ENCODE data around the gene CPNE1.

Gene CPNE1

DNA sequence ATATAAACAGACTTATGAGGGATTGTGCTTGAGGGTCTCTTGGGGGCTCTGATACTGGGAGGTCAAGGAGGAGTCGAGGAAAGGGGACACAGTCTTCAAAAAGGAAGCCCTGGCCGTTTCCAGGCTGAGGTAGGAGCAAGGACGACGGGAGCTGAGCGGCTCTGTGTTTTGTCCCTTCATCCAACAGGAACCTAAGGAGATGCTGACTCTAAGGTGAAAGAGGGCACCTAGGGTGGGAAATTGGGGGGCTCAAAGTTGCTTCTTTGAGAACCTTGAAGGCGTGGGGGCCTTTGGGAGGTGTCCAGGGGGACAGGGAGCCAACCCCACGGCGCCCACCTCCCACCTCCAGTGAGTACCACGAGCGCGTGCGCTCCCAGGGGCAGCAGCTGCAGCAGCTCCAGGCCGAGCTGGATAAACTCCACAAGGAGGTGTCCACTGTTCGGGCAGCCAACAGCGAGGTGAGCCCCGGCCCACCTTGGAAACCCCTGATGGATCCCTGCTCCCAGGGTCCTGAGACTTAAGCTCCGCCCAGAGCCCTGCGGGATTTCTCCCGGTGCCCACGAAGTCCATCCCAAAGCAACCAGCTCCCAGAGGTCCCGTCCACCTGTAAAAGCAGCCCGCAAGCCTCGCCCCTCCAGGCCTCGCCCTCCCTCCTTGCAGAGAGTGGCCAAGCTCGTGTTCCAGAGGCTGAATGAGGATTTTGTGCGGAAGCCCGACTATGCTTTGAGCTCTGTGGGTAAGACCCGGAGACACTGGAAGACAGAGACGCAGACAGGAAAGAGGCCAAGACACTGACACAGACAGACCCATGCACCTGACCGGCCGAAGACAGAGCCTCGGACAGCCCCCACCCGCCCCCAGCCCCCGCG is 46.2 kb downstream of the CPNE1 start:
- no peak for DNase-seq

DNA sequence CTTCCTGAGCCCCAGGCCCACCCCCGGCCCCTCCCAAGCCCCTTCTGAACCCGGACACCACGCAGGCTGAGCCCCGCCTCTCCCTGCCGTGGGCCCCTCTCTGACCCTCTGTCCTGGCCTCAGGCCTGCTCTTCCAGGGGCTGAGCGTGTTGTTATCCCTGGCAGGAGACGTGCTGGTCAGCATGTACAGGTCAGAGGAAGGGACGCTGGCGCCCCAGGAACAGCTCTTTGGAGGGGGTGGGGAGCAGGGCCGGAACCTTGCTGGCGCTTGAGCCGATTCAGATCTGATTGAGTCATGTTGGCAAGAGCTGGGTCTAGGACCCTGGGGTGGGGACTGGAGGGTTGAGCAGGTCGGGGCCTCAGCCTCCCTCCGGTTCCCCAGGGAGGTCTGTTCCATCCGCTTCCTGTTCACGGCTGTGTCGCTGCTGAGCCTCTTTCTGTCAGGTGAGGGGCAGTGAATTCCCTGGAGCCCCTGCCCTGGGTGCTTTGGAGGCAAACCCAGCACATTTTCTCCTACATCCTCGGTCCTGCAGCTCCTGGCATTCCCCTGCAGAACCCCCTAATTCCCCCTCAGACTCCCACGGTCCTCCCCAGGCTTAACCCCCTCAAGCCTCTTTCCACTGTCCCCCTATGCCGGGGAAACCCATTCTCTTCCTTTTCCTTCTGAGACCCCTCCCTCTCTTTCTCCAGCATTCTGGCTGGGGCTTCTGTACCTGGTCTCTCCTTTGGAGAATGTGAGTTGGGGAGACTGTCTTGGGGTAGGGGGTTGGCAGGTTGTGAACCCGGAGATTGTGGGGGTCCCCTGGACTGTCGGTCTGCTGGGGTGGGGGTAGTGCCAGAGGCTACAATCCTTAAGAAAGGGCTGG is 47.1 kb downstream of the CPNE1 start:
- peak; percentile 42 for DNase-seq

DNA sequence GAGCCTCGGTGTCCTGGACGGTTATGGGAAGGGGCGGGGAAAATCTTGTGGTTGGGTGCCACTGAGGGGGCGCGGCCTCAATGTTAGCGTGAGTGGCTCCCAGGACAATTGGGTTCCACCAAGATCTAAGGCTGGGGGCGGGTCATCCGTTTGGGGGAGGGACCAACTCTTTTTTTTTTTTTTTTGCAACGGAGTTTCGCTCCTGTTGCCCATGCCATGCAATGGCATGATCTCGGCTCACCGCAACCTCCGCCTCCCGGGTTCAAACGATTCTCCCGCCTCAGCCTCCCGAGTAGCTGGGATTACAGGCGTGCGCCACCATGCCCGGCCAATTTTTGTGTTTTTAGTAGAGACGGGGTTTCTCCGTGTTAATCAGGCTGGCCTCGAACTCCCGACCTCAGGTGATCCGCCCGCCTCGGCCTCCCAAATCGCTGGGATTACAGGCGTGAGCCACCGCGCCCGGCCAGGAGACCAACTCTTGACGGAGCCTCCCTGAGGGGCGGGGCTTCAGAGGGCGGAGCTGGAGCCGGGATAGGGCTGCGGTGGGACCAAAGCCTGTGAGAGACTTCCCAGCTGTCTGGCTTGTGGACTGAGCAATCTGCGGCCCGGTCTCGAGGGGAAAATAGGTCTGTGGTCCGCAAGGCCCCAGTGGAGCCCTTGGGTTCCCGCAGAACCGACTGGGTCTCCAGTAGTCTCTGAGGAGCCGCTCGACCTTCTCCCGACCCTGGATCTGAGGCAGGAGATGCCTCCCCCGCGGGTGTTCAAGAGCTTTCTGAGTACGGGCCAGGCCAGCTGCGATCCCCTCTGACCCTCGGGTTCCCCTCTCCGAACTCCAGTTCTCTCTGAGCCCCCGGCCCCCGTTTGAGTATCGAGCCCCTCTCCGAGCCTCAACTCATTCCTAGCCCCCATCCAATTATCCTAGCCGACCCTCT is 48.0 kb downstream of the CPNE1 start:
- peak; percentile 58 for DNase-seq

DNA sequence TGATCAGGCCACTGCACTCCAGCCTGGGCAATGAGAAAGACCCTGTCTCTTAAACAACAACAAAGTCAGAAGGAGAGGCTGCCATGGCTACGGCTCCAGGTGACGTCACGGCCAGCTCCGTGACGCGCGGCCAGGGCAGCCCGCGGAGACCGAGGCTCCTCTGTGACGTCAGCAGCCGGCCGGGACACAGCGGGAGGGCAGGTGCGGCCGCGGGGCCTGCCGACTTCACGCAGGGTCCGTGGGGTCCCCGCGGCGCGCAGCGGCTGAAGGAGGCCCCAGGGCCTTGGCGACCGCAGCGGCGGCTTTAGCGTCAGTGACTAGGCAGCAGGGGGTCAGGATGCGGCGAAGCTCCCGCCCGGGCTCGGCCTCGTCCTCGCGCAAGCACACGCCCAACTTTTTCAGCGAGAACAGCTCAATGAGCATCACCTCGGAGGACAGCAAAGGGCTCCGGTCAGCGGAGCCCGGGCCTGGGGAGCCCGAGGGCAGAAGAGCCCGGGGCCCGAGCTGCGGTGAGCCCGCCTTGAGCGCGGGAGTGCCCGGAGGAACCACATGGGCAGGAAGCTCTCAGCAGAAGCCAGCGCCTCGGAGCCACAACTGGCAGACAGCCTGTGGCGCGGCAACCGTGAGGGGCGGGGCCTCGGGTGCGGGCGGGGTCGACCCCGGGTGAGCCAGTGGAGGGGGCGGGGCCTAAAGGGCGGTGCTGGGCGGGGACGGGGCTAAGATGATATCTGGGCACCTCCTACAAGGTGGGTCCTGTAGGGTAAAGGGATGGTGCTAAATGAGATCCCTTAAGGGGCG is 48.8 kb downstream of the CPNE1 start, which contains the start of gene SPAG4:
SPAG4 (plus strand) TSS at position 163 of the 798 bp plus-strand sequence; CDS start at position 338, 175 bp downstream.
- peak; percentile 100 for DNase-seq

DNA sequence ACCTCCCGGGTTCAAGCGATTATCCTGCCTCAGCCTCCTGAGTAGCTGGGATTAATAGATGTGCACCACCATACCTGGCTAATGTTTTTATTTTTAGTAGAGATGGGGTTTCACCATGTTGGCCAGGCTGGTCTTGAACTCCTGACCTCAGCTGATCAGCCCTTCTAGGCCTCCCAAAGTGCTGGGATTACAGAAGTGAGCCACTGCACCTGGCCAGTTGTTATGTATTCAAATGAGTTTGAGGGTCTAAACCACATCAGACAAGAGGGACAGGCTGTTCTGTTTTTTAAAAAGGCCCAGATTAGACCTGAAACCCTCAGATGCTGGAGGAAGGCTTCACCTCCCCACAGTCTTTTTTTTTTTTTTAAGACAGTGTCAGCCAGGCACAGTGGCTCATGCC is 53.2 kb downstream of the CPNE1 start:
- no peak for DNase-seq

DNA sequence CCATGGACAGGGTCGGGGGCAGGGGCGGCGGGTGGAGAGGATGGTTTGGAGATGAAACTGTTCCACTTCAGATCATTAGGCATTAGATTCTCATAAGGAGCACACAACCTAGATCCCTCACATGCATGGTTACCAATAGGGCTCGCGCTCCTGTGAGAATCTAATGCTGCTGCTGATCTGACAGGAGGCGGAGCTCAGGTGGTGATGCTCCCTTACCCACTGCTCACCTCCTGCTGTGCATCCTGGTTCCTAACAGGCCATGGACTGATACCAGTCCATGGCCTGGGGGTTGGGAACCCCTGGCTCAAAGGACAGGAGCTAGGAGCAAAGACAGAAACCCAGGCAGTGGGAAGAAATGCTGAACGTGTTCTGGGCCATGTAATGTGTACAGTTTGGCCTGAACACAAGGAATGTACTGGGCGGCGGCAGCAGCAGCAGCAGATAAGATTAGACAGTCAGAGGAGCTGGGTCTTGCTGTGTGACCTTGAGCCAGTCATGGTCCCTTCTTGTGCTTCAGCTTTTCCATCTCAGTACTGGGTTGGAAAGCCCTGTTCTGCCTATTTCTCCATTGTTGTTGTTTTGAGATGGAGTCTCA is 53.8 kb downstream of the CPNE1 start:
- DNase-seq, result no peak

DNA sequence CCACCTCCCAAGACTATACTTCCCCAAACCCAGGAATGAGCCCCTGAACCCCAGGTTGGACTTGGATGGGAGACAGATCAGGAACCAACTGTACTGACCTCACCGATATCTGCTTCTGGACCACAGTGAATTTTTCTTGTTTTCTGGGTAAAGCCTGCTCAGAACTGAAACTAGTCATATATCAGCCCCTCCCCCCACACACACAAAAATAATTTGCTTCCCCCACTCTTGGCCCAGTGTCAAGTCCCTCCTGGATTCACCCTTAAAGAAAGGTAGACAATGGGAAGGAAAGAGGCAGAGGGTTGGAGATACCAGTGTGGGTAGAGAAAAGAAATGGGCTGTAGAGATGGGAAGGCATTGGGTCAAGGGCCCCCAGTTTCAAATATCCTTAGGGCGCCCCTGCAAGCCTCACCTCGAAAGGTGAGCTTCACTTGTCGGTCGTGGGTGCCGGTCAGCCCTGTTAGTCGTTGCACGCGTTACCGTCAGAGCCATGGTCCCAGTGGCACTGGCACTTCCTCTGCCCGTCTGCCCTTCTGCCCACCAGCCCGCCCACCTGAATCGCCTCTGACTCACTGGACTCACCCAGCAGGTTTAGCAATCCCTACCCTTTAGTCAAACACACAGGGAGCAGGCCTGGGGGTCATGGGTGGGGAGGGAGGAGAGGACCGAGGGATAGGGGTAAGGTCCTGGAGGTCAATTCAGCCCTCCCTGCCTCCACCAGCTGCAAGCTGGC is 57.5 kb downstream of the CPNE1 start:
- no peak for DNase-seq

DNA sequence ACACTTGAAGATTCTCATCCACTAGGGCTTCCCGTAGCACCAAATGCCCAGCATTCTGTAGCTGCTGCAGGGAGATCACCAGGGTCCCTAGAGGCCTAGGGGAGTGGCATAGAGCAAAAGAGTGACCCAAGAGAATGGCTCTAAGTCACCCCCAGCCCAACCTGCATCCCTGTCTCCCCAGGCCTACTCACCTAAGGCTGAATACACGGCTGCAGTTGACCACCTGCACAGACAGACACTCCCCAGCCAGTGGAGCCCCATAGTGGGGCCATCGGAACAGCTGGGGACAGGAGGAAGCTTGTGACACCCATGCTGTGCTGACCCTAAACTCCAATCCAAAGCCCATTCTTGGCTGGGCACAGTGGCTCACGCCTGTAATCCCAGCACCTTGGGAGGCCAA is 58.6 kb downstream of the CPNE1 start:
- DNase-seq, result no peak

DNA sequence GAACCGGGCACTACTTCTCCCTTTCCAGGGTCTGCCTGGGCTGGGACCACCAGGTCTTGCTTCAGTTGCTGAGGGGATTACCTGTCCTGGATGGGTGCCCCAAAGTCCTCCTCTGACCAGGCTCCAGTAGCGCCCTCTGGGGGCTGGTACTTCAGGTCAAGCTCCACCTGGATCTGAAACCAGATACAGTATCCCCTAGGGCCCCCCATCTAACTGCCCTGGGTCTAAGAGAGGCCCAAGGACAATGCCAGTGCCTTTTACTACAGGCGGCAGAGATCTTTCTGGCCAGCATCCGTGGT is 60.3 kb downstream of the CPNE1 start:
- no peak for DNase-seq

DNA sequence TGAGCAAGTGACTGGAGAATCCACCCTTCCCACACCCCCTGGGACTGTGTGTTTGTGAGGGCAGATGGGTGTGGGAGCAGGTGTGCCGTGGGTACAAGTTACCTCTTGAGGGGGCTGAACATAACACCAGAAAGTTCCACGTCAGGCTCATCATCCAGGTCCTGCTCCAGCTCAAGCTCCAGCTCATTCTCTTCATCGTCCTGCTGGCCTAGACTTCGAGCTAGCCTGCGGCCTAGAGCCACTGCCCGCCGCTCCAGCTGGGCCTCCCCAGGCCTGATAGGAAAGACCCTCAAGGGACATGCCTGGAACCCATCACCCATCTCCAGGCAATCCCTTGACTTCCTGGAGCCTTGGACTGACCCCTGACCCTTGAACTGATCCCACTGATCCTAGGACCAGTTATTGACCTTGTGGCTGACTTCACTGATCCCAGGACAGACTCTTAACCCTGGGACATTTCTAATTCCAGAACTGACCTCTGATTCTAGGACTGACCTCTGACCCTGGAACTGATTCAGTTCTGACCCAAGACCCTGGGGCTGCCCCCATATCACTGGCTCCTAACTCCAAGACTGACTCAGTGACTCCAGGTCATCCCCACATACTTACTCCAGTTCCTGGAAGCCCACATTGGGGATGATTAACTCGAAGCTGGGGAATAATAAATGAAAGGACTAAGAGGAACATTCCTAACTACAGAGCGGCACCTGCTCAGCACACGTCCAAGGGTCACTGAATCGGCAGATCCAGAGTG is 60.8 kb downstream of the CPNE1 start:
- no peak for DNase-seq

DNA sequence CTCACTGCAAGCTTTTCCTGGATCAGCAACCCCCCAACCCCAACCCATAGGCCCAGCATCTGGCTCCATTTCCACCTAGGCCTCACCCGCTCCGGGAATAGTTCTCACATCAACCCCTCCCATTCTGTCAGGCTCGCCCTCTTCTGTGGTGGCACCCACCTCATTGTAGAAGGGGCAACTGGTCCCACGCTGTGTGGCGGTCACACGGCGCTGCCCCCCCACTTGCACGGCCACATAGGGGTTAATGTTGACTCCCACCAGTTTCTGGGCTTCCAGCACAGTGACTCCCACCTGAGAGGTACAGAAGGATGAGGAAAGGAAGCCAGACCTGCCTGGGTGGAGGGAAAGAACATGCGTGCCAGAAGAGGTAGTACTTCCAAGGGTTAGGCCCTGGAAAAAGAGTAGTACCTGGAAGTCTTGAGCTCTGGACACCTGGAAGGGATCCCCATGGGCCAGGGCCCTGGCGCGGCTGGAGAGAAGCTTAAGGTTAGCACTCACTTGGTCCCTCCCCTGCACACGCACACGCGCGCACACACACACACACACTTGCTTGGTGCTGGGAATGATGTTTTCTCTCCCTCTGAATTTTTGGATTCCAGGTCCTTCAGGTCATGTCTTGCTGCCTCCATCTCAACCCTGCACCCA is 61.7 kb downstream of the CPNE1 start:
- DNase-seq, result no peak

DNA sequence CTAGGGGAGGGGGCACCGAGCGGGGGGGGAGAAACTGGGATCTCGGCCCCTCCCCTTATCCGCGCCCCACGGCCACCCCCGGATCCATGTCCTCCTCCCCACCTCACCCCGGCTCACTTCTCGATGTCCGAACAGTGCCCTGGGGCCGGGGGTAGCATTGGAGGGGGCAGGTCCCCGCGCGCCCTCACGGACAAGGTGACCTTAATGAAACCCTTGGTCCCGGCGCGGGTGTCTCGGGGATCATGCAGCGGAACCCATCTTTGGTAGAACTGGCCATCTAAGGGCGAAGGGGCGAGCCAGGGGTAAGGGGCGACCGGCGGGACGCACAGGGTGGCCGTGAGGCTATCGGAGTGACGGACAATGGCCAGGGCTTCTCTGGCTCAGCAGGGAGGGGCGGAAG is 62.7 kb downstream of the CPNE1 start:
- DNase-seq, result no peak

DNA sequence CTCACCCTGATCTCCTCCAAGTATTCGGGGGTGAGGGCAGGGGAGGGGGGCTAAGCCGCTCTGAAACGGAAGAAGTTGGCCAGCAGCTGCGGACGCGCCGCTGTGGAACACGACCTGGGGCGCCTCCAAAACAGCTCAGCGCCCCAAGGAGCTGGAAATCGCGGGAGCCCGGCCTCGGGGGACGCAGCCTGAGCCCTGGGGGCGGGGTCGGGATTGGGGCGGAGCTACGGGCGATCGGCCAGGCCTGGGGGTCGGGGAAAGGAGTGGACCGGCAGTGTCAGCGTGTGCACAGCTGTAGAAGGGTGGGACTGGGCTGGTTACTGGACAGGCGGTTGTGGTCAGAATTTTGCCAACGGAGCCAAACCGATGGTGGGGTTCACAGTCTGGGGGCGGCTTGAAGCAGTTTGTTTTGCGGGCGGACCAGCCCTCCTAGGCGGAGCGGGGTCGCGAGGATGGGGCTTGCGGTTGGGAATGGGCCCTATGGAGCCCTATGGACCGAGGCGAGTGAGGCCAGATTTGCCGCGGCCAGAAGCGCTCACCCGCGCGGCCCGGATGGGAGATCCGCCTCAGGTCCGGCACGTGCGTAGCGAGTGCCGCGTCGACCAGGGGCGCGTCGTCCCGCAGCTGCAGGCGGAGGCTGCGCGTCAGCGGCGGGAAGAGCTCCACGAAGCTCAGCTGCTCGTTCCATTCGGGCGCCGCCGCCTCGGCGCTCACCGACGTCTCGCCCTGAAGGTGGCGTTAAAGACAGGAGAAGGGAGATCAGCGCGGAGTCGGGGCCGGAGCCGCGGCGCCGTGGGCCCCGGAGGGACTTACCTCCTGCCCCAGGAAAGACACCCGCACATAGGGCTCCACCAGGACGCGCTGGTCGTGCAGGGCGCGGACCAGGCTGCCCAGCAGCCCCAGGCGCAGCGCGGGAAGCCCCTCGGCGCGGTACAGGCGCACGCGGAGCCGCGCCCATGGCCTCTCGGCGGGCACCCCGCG is 63.4 kb downstream of the CPNE1 start:
- DNase-seq, result peak; percentile 80

DNA sequence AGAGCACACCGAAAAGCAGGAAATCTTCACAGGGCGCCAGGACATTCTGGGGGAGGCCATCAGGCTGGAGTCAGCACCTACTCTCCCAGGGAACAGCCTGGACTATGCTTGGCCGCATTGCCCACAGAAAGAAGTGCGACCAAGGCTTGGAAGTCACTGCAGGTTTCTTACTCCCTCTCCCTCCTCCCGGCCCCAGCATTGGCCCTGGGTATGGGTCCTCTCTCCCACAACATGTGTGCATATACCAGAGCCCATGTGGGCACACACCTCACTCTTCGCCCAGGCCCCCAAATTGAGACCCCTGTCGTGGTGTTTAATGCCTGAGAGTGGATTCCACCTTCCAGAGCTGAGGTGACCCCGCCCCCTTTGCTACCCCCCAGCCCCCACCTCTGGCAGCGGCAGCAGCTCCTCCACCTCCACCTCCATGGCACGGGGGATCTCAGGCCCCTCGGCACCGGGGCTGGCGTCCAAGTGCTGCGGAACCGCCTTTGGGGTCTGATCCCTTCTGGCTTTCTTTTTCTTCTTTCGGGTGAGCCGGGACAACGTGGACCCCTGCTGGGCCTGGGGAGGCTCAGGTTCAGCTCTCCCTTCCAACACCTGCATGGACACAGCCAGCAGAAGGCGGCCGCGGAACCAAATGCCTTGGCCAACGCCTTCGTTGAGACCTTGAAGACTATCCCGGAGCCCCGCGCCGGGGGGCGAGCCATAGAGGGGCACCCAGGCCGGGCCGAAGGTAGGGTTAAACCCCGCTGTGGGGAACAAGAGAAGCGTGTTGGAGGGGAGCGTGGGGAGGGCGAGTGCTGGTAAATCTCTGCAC is 64.3 kb downstream of the CPNE1 start:
- DNase-seq, result no peak

DNA sequence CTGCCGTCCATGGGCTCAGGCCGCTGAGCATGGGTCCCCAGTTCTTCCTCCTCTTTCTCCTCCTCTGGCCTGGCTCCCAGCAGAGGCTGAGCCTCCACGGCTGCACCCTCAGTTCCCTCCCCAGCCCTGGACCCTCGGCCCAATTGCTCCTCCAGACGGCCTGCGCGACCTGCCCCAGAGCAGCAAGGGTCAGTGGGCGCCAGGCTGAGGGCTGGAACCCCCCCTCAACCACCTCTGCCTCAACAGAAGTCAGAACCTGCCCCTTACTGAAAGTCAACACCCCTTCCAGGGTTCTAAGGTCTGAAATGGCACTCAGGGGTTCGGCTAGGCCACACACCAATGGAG is 65.0 kb downstream of the CPNE1 start:
- no peak for DNase-seq

DNA sequence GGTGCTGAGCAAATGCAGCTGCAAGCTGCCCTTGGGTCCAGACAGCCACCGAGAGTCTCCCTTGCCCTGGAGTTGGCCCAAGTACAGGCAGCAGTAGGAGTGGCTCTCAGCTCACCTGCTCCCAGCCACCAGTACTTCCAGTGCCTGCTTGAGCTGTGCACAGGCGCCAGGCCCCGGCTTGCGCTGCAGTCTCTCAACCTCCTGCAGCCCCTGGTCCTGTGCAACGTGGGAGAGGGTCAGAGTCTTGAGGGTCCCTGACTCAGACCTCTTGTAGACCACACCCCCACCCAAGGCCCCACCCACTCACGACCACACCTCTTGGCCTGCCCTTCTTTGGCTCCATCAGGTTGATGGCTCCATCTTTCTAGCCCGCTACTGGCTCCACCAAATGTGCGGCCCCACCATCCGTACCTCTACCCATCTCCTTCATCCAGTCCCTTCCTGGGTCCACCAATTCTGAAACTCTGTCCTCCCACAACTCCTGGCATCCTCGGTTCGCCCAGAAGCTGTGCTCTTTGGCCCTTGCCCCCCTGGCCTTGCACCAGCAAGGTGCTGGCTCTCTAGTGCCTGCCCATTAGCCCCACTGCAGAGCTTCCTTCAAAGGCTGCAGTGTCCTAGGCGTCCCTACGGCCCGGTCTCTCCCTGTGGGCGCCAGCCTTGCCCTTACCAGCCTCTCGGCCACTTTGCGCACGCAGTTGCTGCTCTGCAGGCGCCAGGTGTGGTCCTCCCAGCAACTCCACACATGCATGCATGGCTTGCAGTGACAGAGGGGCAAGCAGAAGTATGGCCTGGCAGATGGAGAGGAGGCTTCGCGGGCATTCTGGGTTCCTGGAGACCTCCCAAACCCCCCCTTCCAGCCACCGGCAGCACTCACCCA is 65.6 kb downstream of the CPNE1 start:
- no peak for DNase-seq

DNA sequence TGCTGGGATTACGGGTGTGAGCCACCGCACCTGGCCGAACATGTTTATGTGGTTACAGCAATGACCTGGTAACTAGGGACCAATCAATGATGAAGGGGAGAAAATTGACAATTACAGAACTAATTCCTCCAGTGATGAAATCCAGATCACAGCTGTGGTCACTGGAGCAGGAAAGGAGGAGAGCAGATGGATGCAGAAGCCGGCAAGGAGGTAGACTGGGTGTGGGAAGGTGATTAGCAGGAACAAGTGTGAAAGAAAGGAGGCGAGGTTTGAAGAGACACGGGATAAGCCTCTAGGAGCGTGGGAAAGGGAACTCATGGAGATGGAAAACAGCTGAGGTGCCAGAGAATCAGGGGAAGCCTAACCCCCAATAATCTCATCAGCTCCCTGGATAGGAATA is 66.2 kb downstream of the CPNE1 start:
- DNase-seq, result no peak

All from CD4-positive, alpha-beta T cell treated with Interferon gamma for 1 hour (primary cell).